Measurements from ENCODE around the gene RCAN2.
A peak's percentile ranks its signal among the peaks of the same experiment; 100 is the strongest.

Gene RCAN2

GRCh38 chr6:46510651-46511050 lies 19.4 kb upstream of the RCAN2 start:
- Histone ChIP-seq H3K4me3 (ENCODE audit: low read depth, low read length) (no peak overlapping the region), H3K9me3 (ENCODE audit: control insufficient read depth, insufficient read depth, low read depth, low read length) (no peaks in the 10 kb centered on the region), H3K36me3 (ENCODE audit: control insufficient read depth, insufficient read depth, low read length) (no peaks in the 10 kb centered on the region), H3K4me1 (ENCODE audit: control insufficient read depth, insufficient read depth, low read length) (no peaks in the 10 kb centered on the region), H3K9ac (ENCODE audit: low read length) (no peak overlapping the region), H3K27ac (ENCODE audit: low read depth, low read length) (no peak overlapping the region), H3K27me3 (ENCODE audit: control insufficient read depth, insufficient read depth, low read length) (no peaks in the 10 kb centered on the region)

GRCh38 chr6:46509981-46510510 lies 18.8 kb upstream of the RCAN2 start:
- H3K36me3 ChIP-seq (ENCODE audit: control insufficient read depth, insufficient read depth, low read length): no peaks in the 10 kb centered on the region
- H3K4me3 ChIP-seq (ENCODE audit: low read depth, low read length): no peak overlapping the region
- H3K9me3 ChIP-seq (ENCODE audit: control insufficient read depth, insufficient read depth, low read depth, low read length): no peaks in the 10 kb centered on the region
- no peak overlapping the region for H3K27ac ChIP-seq (ENCODE audit: low read depth, low read length)
- no peaks in the 10 kb centered on the region for H3K27me3 ChIP-seq (ENCODE audit: control insufficient read depth, insufficient read depth, low read length)
- no peaks in the 10 kb centered on the region for H3K4me1 ChIP-seq (ENCODE audit: control insufficient read depth, insufficient read depth, low read length)
- no peak overlapping the region for H3K9ac ChIP-seq (ENCODE audit: low read length)

GRCh38 chr6:46509063-46509462 lies 17.8 kb upstream of the RCAN2 start:
- no peaks in the 10 kb centered on the region for H3K36me3 ChIP-seq (ENCODE audit: control insufficient read depth, insufficient read depth, low read length)
- H3K9me3 ChIP-seq (ENCODE audit: control insufficient read depth, insufficient read depth, low read depth, low read length): no peaks in the 10 kb centered on the region
- no peaks in the 10 kb centered on the region for H3K4me1 ChIP-seq (ENCODE audit: control insufficient read depth, insufficient read depth, low read length)
- no peak overlapping the region for H3K9ac ChIP-seq (ENCODE audit: low read length)
- no peak overlapping the region for H3K4me3 ChIP-seq (ENCODE audit: low read depth, low read length)
- no peak overlapping the region for H3K27ac ChIP-seq (ENCODE audit: low read depth, low read length)
- no peaks in the 10 kb centered on the region for H3K27me3 ChIP-seq (ENCODE audit: control insufficient read depth, insufficient read depth, low read length)

- H3K27me3 ChIP-seq (ENCODE audit: control insufficient read depth, insufficient read depth, low read length): no peaks in the 10 kb centered on the region
- H3K27ac ChIP-seq (ENCODE audit: low read depth, low read length): no peak overlapping the region
- no peaks in the 10 kb centered on the region for H3K36me3 ChIP-seq (ENCODE audit: control insufficient read depth, insufficient read depth, low read length)
- H3K9ac ChIP-seq (ENCODE audit: low read length): no peak overlapping the region
- H3K4me1 ChIP-seq (ENCODE audit: control insufficient read depth, insufficient read depth, low read length): no peaks in the 10 kb centered on the region
- H3K9me3 ChIP-seq (ENCODE audit: control insufficient read depth, insufficient read depth, low read depth, low read length): no peaks in the 10 kb centered on the region
- H3K4me3 ChIP-seq (ENCODE audit: low read depth, low read length): no peak overlapping the region
These were observed 16.2 kb upstream of the RCAN2 start for GRCh38 chr6:46507426-46507825.

GRCh38 chr6:46505693-46506512 lies 14.7 kb upstream of the RCAN2 start:
- H3K36me3 ChIP-seq (ENCODE audit: control insufficient read depth, insufficient read depth, low read length): no peaks in the 10 kb centered on the region
- H3K4me1 ChIP-seq (ENCODE audit: control insufficient read depth, insufficient read depth, low read length): no peaks in the 10 kb centered on the region
- H3K4me3 ChIP-seq (ENCODE audit: low read depth, low read length): no peak overlapping the region
- H3K27me3 ChIP-seq (ENCODE audit: control insufficient read depth, insufficient read depth, low read length): no peaks in the 10 kb centered on the region
- no peak overlapping the region for H3K27ac ChIP-seq (ENCODE audit: low read depth, low read length)
- H3K9ac ChIP-seq (ENCODE audit: low read length): no peak overlapping the region
- no peaks in the 10 kb centered on the region for H3K9me3 ChIP-seq (ENCODE audit: control insufficient read depth, insufficient read depth, low read depth, low read length)

- H3K27ac ChIP-seq (ENCODE audit: low read depth, low read length): no peak overlapping the region
- H3K4me3 ChIP-seq (ENCODE audit: low read depth, low read length): no peak overlapping the region
- no peaks in the 10 kb centered on the region for H3K36me3 ChIP-seq (ENCODE audit: control insufficient read depth, insufficient read depth, low read length)
- H3K27me3 ChIP-seq (ENCODE audit: control insufficient read depth, insufficient read depth, low read length): no peaks in the 10 kb centered on the region
- no peak overlapping the region for H3K9ac ChIP-seq (ENCODE audit: low read length)
- no peaks in the 10 kb centered on the region for H3K9me3 ChIP-seq (ENCODE audit: control insufficient read depth, insufficient read depth, low read depth, low read length)
- H3K4me1 ChIP-seq (ENCODE audit: control insufficient read depth, insufficient read depth, low read length): no peaks in the 10 kb centered on the region
These were observed 13.0 kb upstream of the RCAN2 start for GRCh38 chr6:46504242-46504641.

GRCh38 chr6:46502486-46503119 lies 11.4 kb upstream of the RCAN2 start:
- Histone ChIP-seq H3K9ac (ENCODE audit: low read length) (no peak overlapping the region), H3K27ac (ENCODE audit: low read depth, low read length) (no peak overlapping the region), H3K9me3 (ENCODE audit: control insufficient read depth, insufficient read depth, low read depth, low read length) (no peaks in the 10 kb centered on the region), H3K4me1 (ENCODE audit: control insufficient read depth, insufficient read depth, low read length) (no peaks in the 10 kb centered on the region), H3K4me3 (ENCODE audit: low read depth, low read length) (no peak overlapping the region), H3K36me3 (ENCODE audit: control insufficient read depth, insufficient read depth, low read length) (no peaks in the 10 kb centered on the region), H3K27me3 (ENCODE audit: control insufficient read depth, insufficient read depth, low read length) (no peaks in the 10 kb centered on the region)

- Histone ChIP-seq H3K9ac (ENCODE audit: low read length) (no peak overlapping the region), H3K4me1 (ENCODE audit: control insufficient read depth, insufficient read depth, low read length) (no peaks in the 10 kb centered on the region), H3K4me3 (ENCODE audit: low read depth, low read length) (no peak overlapping the region), H3K9me3 (ENCODE audit: control insufficient read depth, insufficient read depth, low read depth, low read length) (no peaks in the 10 kb centered on the region), H3K36me3 (ENCODE audit: control insufficient read depth, insufficient read depth, low read length) (no peaks in the 10 kb centered on the region), H3K27ac (ENCODE audit: low read depth, low read length) (no peak overlapping the region), H3K27me3 (ENCODE audit: control insufficient read depth, insufficient read depth, low read length) (no peaks in the 10 kb centered on the region)
These were observed 10.2 kb upstream of the RCAN2 start for GRCh38 chr6:46501136-46502089.

- Histone ChIP-seq H3K9me3 (ENCODE audit: control insufficient read depth, insufficient read depth, low read depth, low read length) (no peaks in the 10 kb centered on the region), H3K27me3 (ENCODE audit: control insufficient read depth, insufficient read depth, low read length) (no peaks in the 10 kb centered on the region), H3K27ac (ENCODE audit: low read depth, low read length) (no peak overlapping the region), H3K4me1 (ENCODE audit: control insufficient read depth, insufficient read depth, low read length) (no peaks in the 10 kb centered on the region), H3K36me3 (ENCODE audit: control insufficient read depth, insufficient read depth, low read length) (no peaks in the 10 kb centered on the region), H3K9ac (ENCODE audit: low read length) (no peak overlapping the region), H3K4me3 (ENCODE audit: low read depth, low read length) (no peak overlapping the region)
These were observed 9.1 kb upstream of the RCAN2 start for GRCh38 chr6:46500382-46500781.

GRCh38 chr6:46491628-46492547 lies 639 bp upstream of the RCAN2 start:
- Histone ChIP-seq H3K27ac (ENCODE audit: low read depth, low read length) (no peak overlapping the region), H3K4me1 (ENCODE audit: control insufficient read depth, insufficient read depth, low read length) (peaks cover 21% of the 10 kb centered on the region), H3K36me3 (ENCODE audit: control insufficient read depth, insufficient read depth, low read length) (no peaks in the 10 kb centered on the region), H3K27me3 (ENCODE audit: control insufficient read depth, insufficient read depth, low read length) (peaks cover 46% of the 10 kb centered on the region), H3K4me3 (ENCODE audit: low read depth, low read length) (peak overlapping the region; percentile 68), H3K9ac (ENCODE audit: low read length) (peak overlapping the region; percentile 16), H3K9me3 (ENCODE audit: control insufficient read depth, insufficient read depth, low read depth, low read length) (no peaks in the 10 kb centered on the region)
